GM12864 (cell line): ENCODE measurements around the gene TNK1.

Experiments
- DNase-seq: peaks from one replicate; pipeline ENCODE4 v3.0.0-alpha.2; 2011; ENCODE audit warnings: low read depth
- H3K4me3 ChIP-seq: 2 replicates; pipeline ENCODE4 v1.5.1; 2011; ENCODE audit warnings: mild to moderate bottlenecking, low read depth, low read length, control low read depth
- CTCF ChIP-seq: IDR thresholded peaks from 2 replicates; pipeline ENCODE4 v1.5.1; 2011; ENCODE audit warnings: low read depth, mild to moderate bottlenecking, moderate library complexity, low read length, control low read depth, inconsistent platforms; ENCODE audit errors: missing control alignments

The TNK1 gene

GRCh38 chr17:7437369-7437863 lies 56.5 kb downstream of the TNK1 start:
- no peak for DNase-seq

GRCh38 chr17:7437950-7438614 lies 57.2 kb downstream of the TNK1 start:
- DNase-seq, result no peak
- TF ChIP-seq CTCF, result no peak

More at GRCh38 chr17:7437369-7437863, 56.5 kb downstream of the TNK1 start:
- H3K4me3 ChIP-seq, result no peak overlapping the region
- no peak for TF ChIP-seq CTCF

DNA sequence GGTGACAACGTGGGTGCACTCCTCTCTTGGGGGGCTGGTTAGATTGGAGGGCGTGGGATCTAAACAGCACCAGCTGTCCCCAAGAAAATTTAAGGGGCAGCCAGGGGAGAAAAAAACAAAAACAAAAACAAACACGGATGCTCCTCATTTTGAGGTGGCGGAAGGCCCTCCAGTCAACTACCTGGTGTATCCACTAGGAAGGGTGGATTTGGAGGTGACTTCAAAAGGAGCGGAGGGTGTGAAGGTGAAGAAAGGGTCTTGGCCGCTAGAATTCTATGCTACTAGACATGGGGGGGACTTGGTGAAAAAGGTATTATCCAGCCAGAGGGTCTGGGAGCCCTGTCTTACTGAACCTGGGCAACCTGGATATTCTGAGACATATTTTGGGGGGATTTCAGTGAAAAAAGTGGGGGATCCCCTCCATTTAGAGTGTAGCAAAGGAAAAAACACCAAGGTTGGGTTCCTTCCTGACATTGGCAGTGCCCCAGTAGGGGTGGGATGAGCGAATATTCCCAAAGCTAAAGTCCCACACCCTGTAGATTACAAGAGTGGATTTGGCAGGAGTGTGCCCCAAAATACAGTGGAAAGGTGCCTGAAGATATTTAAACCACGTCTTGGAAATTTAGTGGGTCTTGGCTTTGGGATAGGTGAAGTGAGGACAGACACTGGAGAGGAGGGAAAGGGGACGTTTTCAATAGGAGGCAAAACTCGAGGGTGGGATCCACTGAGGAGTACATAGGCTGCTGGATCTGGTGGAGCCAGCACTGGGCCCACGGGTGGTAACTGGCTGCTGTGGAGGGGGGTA lies 58.0 kb downstream of the TNK1 start:
- TF ChIP-seq CTCF, result no peak
- DNase-seq, result no peak
- H3K4me3 ChIP-seq, result peak overlapping the region; percentile 45

More at GRCh38 chr17:7437950-7438614, 57.2 kb downstream of the TNK1 start:
- H3K4me3 ChIP-seq, result peak overlapping the region; percentile 45
